GM18520 (cell line): Measurements from ENCODE around the gene PFN3.

Source experiments
- ATAC-seq: cut with Tn5 transposase; IDR thresholded peaks from one replicate; pipeline ENCODE4 v1.9.1; 2021; ENCODE audit not compliant: unreplicated experiment

PFN3 gene

GRCh38 chr5:177438468-177438867 is 38.0 kb upstream of the PFN3 start:
- ATAC-seq: no peak

GRCh38 chr5:177437623-177438022 is 37.2 kb upstream of the PFN3 start:
- no peak for ATAC-seq

- no peak for ATAC-seq
These were observed 35.5 kb upstream of the PFN3 start for GRCh38 chr5:177435847-177436536.

GRCh38 chr5:177434942-177435738 is 34.7 kb upstream of the PFN3 start:
- ATAC-seq: no peak

- ATAC-seq: no peak
These were observed 34.0 kb upstream of the PFN3 start for GRCh38 chr5:177434437-177434836.

- ATAC-seq: no peak
These were observed 33.3 kb upstream of the PFN3 start for GRCh38 chr5:177433658-177434217.

- ATAC-seq: no peak
These were observed 32.6 kb upstream of the PFN3 start for GRCh38 chr5:177432839-177433657.

GRCh38 chr5:177432143-177432838 is 31.8 kb upstream of the PFN3 start:
- no peak for ATAC-seq

GRCh38 chr5:177431317-177432142 is 31.1 kb upstream of the PFN3 start:
- peak; percentile 29 for ATAC-seq

GRCh38 chr5:177430972-177431316 is 30.5 kb upstream of the PFN3 start:
- no peak for ATAC-seq

- no peak for ATAC-seq
These were observed 29.9 kb upstream of the PFN3 start for GRCh38 chr5:177430140-177430951.

GRCh38 chr5:177429248-177430040 is 29.0 kb upstream of the PFN3 start:
- ATAC-seq: no peak

- ATAC-seq: no peak
These were observed 28.2 kb upstream of the PFN3 start for GRCh38 chr5:177428574-177429217.

- no peak for ATAC-seq
These were observed 27.6 kb upstream of the PFN3 start for GRCh38 chr5:177427919-177428573.

GRCh38 chr5:177427211-177427822 is 26.9 kb upstream of the PFN3 start:
- ATAC-seq: no peak

- peak; percentile 2 for ATAC-seq
These were observed 26.2 kb upstream of the PFN3 start, which contains the start of gene GRK6 for GRCh38 chr5:177426566-177427210. Gene GRK6, plus strand, starts transcription at chr5:177426676. Its CDS starts 170 bp downstream, at chr5:177426846.
